Measurements from ENCODE around the gene FXYD6.

Gene FXYD6

DNA sequence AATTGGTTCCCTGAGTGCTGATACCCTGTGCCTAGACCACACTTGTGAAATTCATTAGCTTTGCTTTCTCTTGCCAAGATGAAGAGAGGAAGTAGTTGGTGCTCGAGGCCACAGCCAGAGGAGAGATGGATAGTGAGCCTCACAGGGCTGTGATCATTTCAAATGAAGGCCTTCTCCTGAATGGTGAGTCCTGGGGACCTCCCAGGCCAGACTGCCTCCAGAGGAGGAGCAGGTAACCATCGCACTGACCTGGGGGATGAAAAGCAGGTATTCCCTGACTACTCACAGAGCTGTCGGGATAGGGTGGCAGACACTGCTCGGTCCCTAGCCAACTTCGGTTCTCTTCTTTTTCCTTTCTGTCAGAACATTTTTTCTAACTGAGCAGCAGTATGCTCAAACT is 4.8 kb upstream of the FXYD6 start:
- DNase-seq (ENCODE audit: extremely low read depth, low read depth): no peak
- no peak for TF ChIP-seq CTCF (IDR thresholded peaks at IDR 0.05; ENCODE audit: low read depth, low read length, missing control alignments)
- H3K4me3 ChIP-seq (replicated peaks; ENCODE audit: low read depth, low read length): no peak overlapping the region

GRCh38 chr11:117879516-117880480 is 3.3 kb upstream of the FXYD6 start:
- H3K4me3 ChIP-seq (replicated peaks; ENCODE audit: low read depth, low read length): no peak overlapping the region
- TF ChIP-seq CTCF (IDR thresholded peaks at IDR 0.05; ENCODE audit: low read depth, low read length, missing control alignments): no peak
- DNase-seq (ENCODE audit: extremely low read depth, low read depth): no peak

GRCh38 chr11:117878939-117879475 is 2.5 kb upstream of the FXYD6 start:
- H3K4me3 ChIP-seq (replicated peaks; ENCODE audit: low read depth, low read length): no peak overlapping the region
- no peak for DNase-seq (ENCODE audit: extremely low read depth, low read depth)
- no peak for TF ChIP-seq CTCF (IDR thresholded peaks at IDR 0.05; ENCODE audit: low read depth, low read length, missing control alignments)

DNA sequence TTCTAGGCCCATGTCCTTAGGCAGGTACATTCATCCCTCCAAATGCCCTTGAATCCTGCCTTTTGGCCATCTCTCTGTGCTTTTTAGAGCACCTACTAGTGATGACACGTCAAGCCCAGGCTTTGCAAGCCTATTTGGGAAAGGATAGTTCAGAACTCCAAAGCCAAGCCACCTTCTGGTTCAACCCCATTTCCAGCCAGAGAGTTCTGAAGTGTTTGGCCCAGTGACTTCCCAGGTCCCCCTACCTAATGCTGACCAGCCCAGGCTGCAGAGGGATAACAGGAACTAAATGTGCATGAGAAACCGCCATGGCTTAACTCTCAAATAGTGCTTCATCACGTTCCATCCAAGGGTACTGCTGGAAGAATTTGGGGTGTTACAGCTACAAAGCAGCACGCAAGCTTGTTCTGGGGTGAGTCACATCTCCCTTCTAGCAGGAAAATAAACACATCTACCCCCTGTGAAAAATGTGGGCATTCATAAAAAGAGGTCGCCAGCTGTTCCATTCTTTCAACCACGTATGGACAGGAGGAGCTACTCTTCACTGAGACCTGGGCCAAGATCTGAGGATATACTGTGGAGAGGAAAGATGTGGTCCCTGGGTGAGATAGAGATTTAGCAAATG is 2.0 kb upstream of the FXYD6 start:
- TF ChIP-seq CTCF (IDR thresholded peaks at IDR 0.05; ENCODE audit: low read depth, low read length, missing control alignments): no peak
- H3K4me3 ChIP-seq (replicated peaks; ENCODE audit: low read depth, low read length): no peak overlapping the region
- no peak for DNase-seq (ENCODE audit: extremely low read depth, low read depth)

DNA sequence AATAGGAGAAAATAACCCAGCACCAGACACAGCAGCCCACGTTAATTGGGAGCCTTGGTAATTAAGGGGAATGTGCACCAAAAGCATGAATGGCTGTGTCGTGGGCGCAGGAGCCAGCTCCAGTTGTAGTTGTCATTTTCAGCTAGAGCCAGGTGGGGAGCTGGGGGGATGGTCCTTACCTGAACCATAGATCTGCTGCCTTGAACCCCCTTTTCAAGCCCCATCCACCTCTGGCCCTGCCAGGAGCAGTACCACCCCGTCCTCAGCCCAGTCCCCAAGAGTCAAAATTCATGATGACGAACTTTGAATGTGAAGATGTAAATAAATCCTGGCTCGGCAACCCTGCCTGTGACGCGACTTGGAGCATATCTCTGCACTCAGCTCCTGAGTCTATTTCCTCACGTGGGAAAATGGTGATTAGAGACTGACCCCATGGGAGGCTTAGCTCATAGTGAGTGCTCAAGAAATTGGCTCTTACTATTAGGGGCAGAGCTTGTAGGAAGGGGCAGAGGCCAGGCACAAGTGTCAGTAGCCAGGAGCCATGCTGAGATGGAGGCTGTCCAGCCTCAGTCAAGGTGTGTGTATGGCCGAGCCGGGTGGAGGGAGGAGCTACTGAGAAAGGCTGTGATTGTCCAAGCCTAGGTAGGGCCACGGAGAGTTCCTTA is 794 bp upstream of the FXYD6 start:
- TF ChIP-seq CTCF (IDR thresholded peaks at IDR 0.05; ENCODE audit: low read depth, low read length, missing control alignments): no peak
- DNase-seq (ENCODE audit: extremely low read depth, low read depth): no peak
- H3K4me3 ChIP-seq (replicated peaks; ENCODE audit: low read depth, low read length): no peak overlapping the region

GRCh38 chr11:117876059-117876340 is 458 bp downstream of the FXYD6 start:
- no peak overlapping the region for H3K4me3 ChIP-seq (replicated peaks; ENCODE audit: low read depth, low read length)
- no peak for TF ChIP-seq CTCF (IDR thresholded peaks at IDR 0.05; ENCODE audit: low read depth, low read length, missing control alignments)
- DNase-seq (ENCODE audit: extremely low read depth, low read depth): no peak

Data from HFF-Myc (cell line).